GM12878 (cell line): ENCODE results near the gene EP300. TPM values are rescaled to one million over a fixed set of nuclear protein-coding genes. Genes with fewer than 3 reads are reported as not detected.
A peak's percentile ranks its signal among the peaks of the same experiment; 100 is the strongest.

ENCODE experiments used
- CEBPB ChIP-seq, 2 experiments: fragments of 150-350 bp in 1 of 2; IDR thresholded peaks; 2 replicates each; pipeline ENCODE4 v1.6.1; 2012 to 2014; ENCODE audit warnings: low read depth in 2 of 2, low read length in 2 of 2, borderline replicate concordance in 1 of 2, inconsistent platforms in 1 of 2
- CHD1 ChIP-seq: IDR thresholded peaks from 2 replicates; pipeline ENCODE4 v1.6.1; 2012; ENCODE audit warnings: low read depth, low read length, improper control_type of control experiment
- CHD2 ChIP-seq: IDR thresholded peaks from 2 replicates; pipeline ENCODE4 v1.6.1; 2011; ENCODE audit warnings: low read depth, low read length, improper control_type of control experiment, borderline replicate concordance
- CREB1 ChIP-seq: IDR thresholded peaks from 2 replicates; pipeline ENCODE4 v1.6.1; 2012; ENCODE audit warnings: low read depth, mild to moderate bottlenecking, inconsistent platforms
- ELK1 ChIP-seq: IDR thresholded peaks from 2 replicates; pipeline ENCODE4 v1.6.1; 2012; ENCODE audit warnings: low read depth, low read length, improper control_type of control experiment
- EP300 ChIP-seq, 2 experiments: fragments of 150-350 bp in 1 of 2; IDR thresholded peaks; 2 replicates each; pipeline ENCODE4 v1.6.1; 2011 to 2012; ENCODE audit warnings: low read depth in 2 of 2, low read length in 2 of 2, borderline replicate concordance in 1 of 2, improper control_type of control experiment in 1 of 2, inconsistent platforms in 1 of 2; ENCODE audit not compliant: control insufficient read depth in 1 of 2
- IKZF2 ChIP-seq, 2 experiments: fragments of 450-650 bp; IDR thresholded peaks; 2 replicates each; pipeline ENCODE4 v1.6.1; 2017; ENCODE audit warnings: mild to moderate bottlenecking in 2 of 2, moderate library complexity in 2 of 2
- JUNB ChIP-seq: IDR thresholded peaks from 2 replicates; pipeline ENCODE4 v1.6.1; 2016; ENCODE audit warnings: antibody characterized with exemption, mild to moderate bottlenecking
- MTA3 ChIP-seq: IDR thresholded peaks from 2 replicates; pipeline ENCODE4 v1.6.1; 2012; ENCODE audit warnings: low read length, inconsistent platforms, borderline replicate concordance
- MYC ChIP-seq: IDR thresholded peaks from 2 replicates; pipeline ENCODE4 v1.6.1; 2011; ENCODE audit warnings: mild to moderate bottlenecking, low read length, moderate library complexity, inconsistent platforms; ENCODE audit not compliant: insufficient read depth, insufficient replicate concordance, insufficient read length, severe bottlenecking
- NFYA ChIP-seq: IDR thresholded peaks from 2 replicates; pipeline ENCODE4 v1.6.1; 2011; ENCODE audit warnings: low read depth, mild to moderate bottlenecking, low read length, improper control_type of control experiment, borderline replicate concordance
- NFYB ChIP-seq: IDR thresholded peaks from 2 replicates; pipeline ENCODE4 v1.6.1; 2011; ENCODE audit warnings: low read depth, mild to moderate bottlenecking, low read length, improper control_type of control experiment, moderate library complexity; ENCODE audit not compliant: insufficient read depth
- PAX8 ChIP-seq: fragments of 450-650 bp; IDR thresholded peaks from 2 replicates; pipeline ENCODE4 v1.6.1; 2017; ENCODE audit warnings: mild to moderate bottlenecking, moderate library complexity
- POLR2A ChIP-seq: IDR thresholded peaks from 2 replicates; pipeline ENCODE4 v1.6.1; 2011; ENCODE audit warnings: low read depth, mild to moderate bottlenecking, low read length
- RCOR1 ChIP-seq: conservative IDR thresholded peaks from 2 replicates; pipeline ENCODE4 v1.6.1; 2012; ENCODE audit warnings: low read depth, low read length, improper control_type of control experiment
- SREBF1 ChIP-seq: IDR thresholded peaks from 2 replicates; pipeline ENCODE4 v1.6.1; 2012; ENCODE audit warnings: mild to moderate bottlenecking, low read length
- ZBTB40 ChIP-seq: fragments of 450-650 bp; IDR thresholded peaks from 2 replicates; pipeline ENCODE4 v1.6.1; 2016; ENCODE audit warnings: mild to moderate bottlenecking, moderate library complexity, borderline replicate concordance
- polyA plus RNA-seq, 11 experiments: library from polyadenylated mRNA; depleted of rRNA in 4 of 11; unstranded in 6 of 11; stranded (reverse) in 5 of 11; fragments of >200 nt; fragmentation: Nextera tagmentation in 4 of 11; fragmentation: Illumina TruSeq in 1 of 11; extraction: Ambion mirVana in 4 of 11; extraction: Trizol in 1 of 11; gene quantifications; 1 replicate in 1 of 11; 2 replicates in 10 of 11; pipeline versions ENCODE4 v1.2.1 to v1.2.3, GENCODE V29; 2011 to 2016; ENCODE audit warnings: inconsistent platforms in 2 of 11, missing spikeins in 2 of 11, low read depth in 1 of 11
- total RNA-seq, 4 experiments: library from RNA; depleted of rRNA in 3 of 4; stranded (reverse); fragments of >200 nt in 3 of 4; fragmentation: Illumina TruSeq in 1 of 4; extraction: Trizol in 1 of 4; gene quantifications; 2 replicates each; pipeline versions ENCODE4 v1.2.1 to v1.2.3, GENCODE V29; 2013 to 2021
- TF ChIP-seq, protein P1 (sequence below): fragments of 450-650 bp; IDR thresholded peaks from 2 replicates; pipeline ENCODE4 v1.6.1; 2017; ENCODE audit warnings: low read depth, mild to moderate bottlenecking, moderate library complexity
- TF ChIP-seq, protein P2 (sequence below): fragments of 450-650 bp; IDR thresholded peaks from 2 replicates; pipeline ENCODE4 v1.6.1; 2018; ENCODE audit warnings: borderline replicate concordance, mild to moderate bottlenecking; ENCODE audit not compliant: partially characterized antibody

The EP300 gene
- total and polyA plus RNA-seq, 10 of the 15 experiments (the other 5 are each of a cell fraction or from before 2014, with no cell fraction given), result 5.5 to 48.5 (median 23.6) TPM

- no peak for TF ChIP-seq CEBPB (IDR thresholded peaks at IDR 0.05; ENCODE audit: borderline replicate concordance in 1 of 2, low read depth in 2 of 2, low read length in 2 of 2)
- TF ChIP-seq IKZF2 (IDR thresholded peaks at IDR 0.05), result peak in 1 of 2 experiments; percentile 55; a peak in 2 of 4 replicates
- TF ChIP-seq SREBF1, result peak; percentile 61; the same call in 1 of the 2 replicates
- TF ChIP-seq, protein P1, sequence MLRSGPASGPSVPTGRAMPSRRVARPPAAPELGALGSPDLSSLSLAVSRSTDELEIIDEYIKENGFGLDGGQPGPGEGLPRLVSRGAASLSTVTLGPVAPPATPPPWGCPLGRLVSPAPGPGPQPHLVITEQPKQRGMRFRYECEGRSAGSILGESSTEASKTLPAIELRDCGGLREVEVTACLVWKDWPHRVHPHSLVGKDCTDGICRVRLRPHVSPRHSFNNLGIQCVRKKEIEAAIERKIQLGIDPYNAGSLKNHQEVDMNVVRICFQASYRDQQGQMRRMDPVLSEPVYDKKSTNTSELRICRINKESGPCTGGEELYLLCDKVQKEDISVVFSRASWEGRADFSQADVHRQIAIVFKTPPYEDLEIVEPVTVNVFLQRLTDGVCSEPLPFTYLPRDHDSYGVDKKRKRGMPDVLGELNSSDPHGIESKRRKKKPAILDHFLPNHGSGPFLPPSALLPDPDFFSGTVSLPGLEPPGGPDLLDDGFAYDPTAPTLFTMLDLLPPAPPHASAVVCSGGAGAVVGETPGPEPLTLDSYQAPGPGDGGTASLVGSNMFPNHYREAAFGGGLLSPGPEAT, result peak; percentile 90
- TF ChIP-seq NFYA, result peak; percentile 17; the same call in 1 of the 2 replicates
- no peak for TF ChIP-seq PAX8
- no peak for TF ChIP-seq MTA3
- TF ChIP-seq, protein P2, sequence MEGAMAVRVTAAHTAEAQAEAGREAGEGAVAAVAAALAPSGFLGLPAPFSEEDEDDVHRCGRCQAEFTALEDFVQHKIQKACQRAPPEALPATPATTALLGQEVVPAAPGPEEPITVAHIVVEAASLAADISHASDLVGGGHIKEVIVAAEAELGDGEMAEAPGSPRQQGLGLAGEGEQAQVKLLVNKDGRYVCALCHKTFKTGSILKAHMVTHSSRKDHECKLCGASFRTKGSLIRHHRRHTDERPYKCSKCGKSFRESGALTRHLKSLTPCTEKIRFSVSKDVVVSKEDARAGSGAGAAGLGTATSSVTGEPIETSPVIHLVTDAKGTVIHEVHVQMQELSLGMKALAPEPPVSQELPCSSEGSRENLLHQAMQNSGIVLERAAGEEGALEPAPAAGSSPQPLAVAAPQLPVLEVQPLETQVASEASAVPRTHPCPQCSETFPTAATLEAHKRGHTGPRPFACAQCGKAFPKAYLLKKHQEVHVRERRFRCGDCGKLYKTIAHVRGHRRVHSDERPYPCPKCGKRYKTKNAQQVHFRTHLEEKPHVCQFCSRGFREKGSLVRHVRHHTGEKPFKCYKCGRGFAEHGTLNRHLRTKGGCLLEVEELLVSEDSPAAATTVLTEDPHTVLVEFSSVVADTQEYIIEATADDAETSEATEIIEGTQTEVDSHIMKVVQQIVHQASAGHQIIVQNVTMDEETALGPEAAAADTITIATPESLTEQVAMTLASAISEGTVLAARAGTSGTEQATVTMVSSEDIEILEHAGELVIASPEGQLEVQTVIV, result peak; percentile 24
- TF ChIP-seq CHD2, result peak; percentile 91
- no peak for TF ChIP-seq JUNB
- no peak for TF ChIP-seq CHD1
- no peak for TF ChIP-seq MYC
- TF ChIP-seq ELK1, result 0 out of 2 replicates have a peak, but pooled peaks have one; percentile 42
- TF ChIP-seq EP300 (IDR thresholded peaks at IDR 0.05; ENCODE audit: borderline replicate concordance in 1 of 2, control insufficient read depth in 1 of 2, low read depth in 2 of 2, low read length in 2 of 2), result no peak
- peak; percentile 84 for TF ChIP-seq CREB1
- TF ChIP-seq RCOR1, result no peak
- peak; percentile 93 for TF ChIP-seq NFYB
- peak; percentile 88 for TF ChIP-seq POLR2A
- peak; percentile 79; the same call in 1 of the 2 replicates for TF ChIP-seq ZBTB40
Observed at GRCh38 chr22:41204992-41205900, 112.9 kb downstream of the EP300 start, which contains the start of gene L3MBTL2 (continued).
